SJSA1 (cell line): ENCODE results near the gene ACAD8. TPM values are rescaled to one million over a fixed set of nuclear protein-coding genes. Genes with fewer than 3 reads are reported as not detected.

Source experiments
- DNase-seq, 2 experiments: peaks; one replicate each; pipeline ENCODE4 v3.0.0-alpha.2; 2015 to 2020; ENCODE audit warnings: low spot score in 2 of 2, low read depth in 1 of 2
- H3K27ac ChIP-seq: fragments of 250-450 bp; sonication (Bioruptor Pico); 2 replicates; pipeline ENCODE4 v1.5.1; 2020; ENCODE audit warnings: mild to moderate bottlenecking, moderate library complexity
- H3K27me3 ChIP-seq: fragments of 250-450 bp; sonication (Bioruptor Pico); replicated peaks from 2 replicates; pipeline ENCODE4 v1.5.1; 2020; ENCODE audit warnings: mild to moderate bottlenecking, moderate library complexity
- H3K36me3 ChIP-seq: fragments of 250-450 bp; sonication (Bioruptor Pico); 2 replicates; pipeline ENCODE4 v1.5.1; 2020; ENCODE audit warnings: mild to moderate bottlenecking
- H3K4me1 ChIP-seq: fragments of 250-450 bp; sonication (Bioruptor Pico); replicated peaks from 2 replicates; pipeline ENCODE4 v1.6.1; 2021; ENCODE audit warnings: mild to moderate bottlenecking
- H3K4me3 ChIP-seq: fragments of 250-450 bp; sonication (Bioruptor Pico); 2 replicates; pipeline ENCODE4 v1.5.1; 2020; ENCODE audit warnings: mild to moderate bottlenecking
- H3K9me3 ChIP-seq: fragments of 250-450 bp; sonication (Bioruptor Pico); replicated peaks from 2 replicates; pipeline ENCODE4 v1.5.1; 2020; ENCODE audit warnings: mild to moderate bottlenecking
- total RNA-seq: library from RNA; depleted of rRNA; stranded (reverse); fragments of >200 nt; shearing (Covaris generic); gene quantifications from 2 replicates; pipeline ENCODE4 v1.2.3, GENCODE V29; 2014; rRNA removed

ACAD8 gene
- 7.9 and 11.3 TPM in 2 replicates for total RNA-seq

- Histone ChIP-seq H3K4me3 (peak within 1 kb of the TSS; percentile 78), H3K36me3 (peaks cover 6% of the 10 kb centered on the region), H3K4me1 (peaks cover 9% of the 10 kb centered on the region; the same call in 1 of the 2 replicates), H3K27me3 (no peaks in the 10 kb centered on the region), H3K9me3 (no peaks in the 10 kb centered on the region), H3K27ac (no peak within 1 kb of the TSS)
- peak; percentile 71 to 91 for DNase-seq
Measured at GRCh38 chr11:134253188-134253993, at the start of gene ACAD8, which contains the start of gene THYN1. ACAD8 (plus strand) TSS chr11:134253568; CDS start chr11:134253601, 33 bp downstream. THYN1 (minus strand) TSS chr11:134253352; CDS start chr11:134252882, 470 bp downstream.

- Histone ChIP-seq H3K9me3 (no peaks in the 10 kb centered on the region), H3K4me1 (no peaks in the 10 kb centered on the region), H3K27ac (no peak overlapping the region), H3K36me3 (peaks cover 19% of the 10 kb centered on the region), H3K27me3 (no peaks in the 10 kb centered on the region), H3K4me3 (no peak overlapping the region)
- no peak for DNase-seq
Measured at GRCh38 chr11:134205729-134206128, 47.6 kb upstream of the ACAD8 start.

- Histone ChIP-seq H3K36me3 (peaks cover 23% of the 10 kb centered on the region), H3K4me1 (no peaks in the 10 kb centered on the region), H3K27ac (no peak overlapping the region), H3K27me3 (no peaks in the 10 kb centered on the region), H3K9me3 (no peaks in the 10 kb centered on the region), H3K4me3 (no peak overlapping the region)
- no peak for DNase-seq
Measured at GRCh38 chr11:134206185-134206584, 47.2 kb upstream of the ACAD8 start.

GRCh38 chr11:134207538-134208239, 45.7 kb upstream of the ACAD8 start:
- H3K27me3 ChIP-seq = no peaks in the 10 kb centered on the region
- H3K9me3 ChIP-seq = no peaks in the 10 kb centered on the region
- no peak overlapping the region for H3K4me3 ChIP-seq
- H3K36me3 ChIP-seq = peaks cover 27% of the 10 kb centered on the region
- peak; percentile 4 to 40 for DNase-seq
- H3K27ac ChIP-seq = no peak overlapping the region
- H3K4me1 ChIP-seq = no peaks in the 10 kb centered on the region

- Histone ChIP-seq H3K4me1 (no peaks in the 10 kb centered on the region), H3K27me3 (no peaks in the 10 kb centered on the region), H3K27ac (no peak overlapping the region), H3K36me3 (peaks cover 20% of the 10 kb centered on the region), H3K9me3 (no peaks in the 10 kb centered on the region), H3K4me3 (no peak overlapping the region)
- DNase-seq = no peak
Measured at GRCh38 chr11:134215836-134216235, 37.5 kb upstream of the ACAD8 start.

GRCh38 chr11:134216816-134217215, 36.6 kb upstream of the ACAD8 start:
- H3K36me3 ChIP-seq = peaks cover 17% of the 10 kb centered on the region
- no peak for DNase-seq
- no peaks in the 10 kb centered on the region for H3K9me3 ChIP-seq
- H3K4me3 ChIP-seq = no peak overlapping the region
- H3K27ac ChIP-seq = no peak overlapping the region
- no peaks in the 10 kb centered on the region for H3K4me1 ChIP-seq
- no peaks in the 10 kb centered on the region for H3K27me3 ChIP-seq

- H3K27me3 ChIP-seq = no peaks in the 10 kb centered on the region
- DNase-seq = peak in 1 of 2 experiments; percentile 3
- H3K4me1 ChIP-seq = no peaks in the 10 kb centered on the region
- H3K36me3 ChIP-seq = peaks cover 15% of the 10 kb centered on the region
- peak overlapping the region; percentile 89 for H3K4me3 ChIP-seq
- H3K27ac ChIP-seq = 0 out of 2 replicates have a peak overlapping the region, but pooled peaks have one; percentile 69
- no peaks in the 10 kb centered on the region for H3K9me3 ChIP-seq
Measured at GRCh38 chr11:134223121-134223520, 30.2 kb upstream of the ACAD8 start.

GRCh38 chr11:134223836-134224709, 29.3 kb upstream of the ACAD8 start, which contains the start of the genes NCAPD3 and VPS26B:
NCAPD3 (minus strand) TSS chr11:134223967; CDS start chr11:134223926, 41 bp downstream.
VPS26B (plus strand) TSS chr11:134224671; CDS start chr11:134225123, 452 bp downstream.
- peak; percentile 86 to 89 for DNase-seq
- Histone ChIP-seq H3K27ac (peak within 1 kb of the TSS; percentile 69), H3K36me3 (peaks cover 11% of the 10 kb centered on the region), H3K4me1 (no peaks in the 10 kb centered on the region), H3K27me3 (no peaks in the 10 kb centered on the region), H3K4me3 (peak within 1 kb of the TSS; percentile 89), H3K9me3 (no peaks in the 10 kb centered on the region)

- H3K27me3 ChIP-seq = no peaks in the 10 kb centered on the region
- no peaks in the 10 kb centered on the region for H3K4me1 ChIP-seq
- H3K36me3 ChIP-seq = peaks cover 10% of the 10 kb centered on the region; the same call in 1 of the 2 replicates
- DNase-seq = peak; percentile 20 to 44
- peak overlapping the region; percentile 89 for H3K4me3 ChIP-seq
- no peak overlapping the region for H3K27ac ChIP-seq
- H3K9me3 ChIP-seq = no peaks in the 10 kb centered on the region
Measured at GRCh38 chr11:134224710-134225664, 28.4 kb upstream of the ACAD8 start.

- Histone ChIP-seq H3K27me3 (no peaks in the 10 kb centered on the region), H3K9me3 (no peaks in the 10 kb centered on the region), H3K4me1 (no peaks in the 10 kb centered on the region), H3K27ac (no peak overlapping the region), H3K4me3 (no peak overlapping the region), H3K36me3 (peaks cover 6% of the 10 kb centered on the region; the same call in 1 of the 2 replicates)
- no peak for DNase-seq
Measured at GRCh38 chr11:134226806-134227325, 26.5 kb upstream of the ACAD8 start.

- Histone ChIP-seq H3K4me3 (no peak overlapping the region), H3K4me1 (no peaks in the 10 kb centered on the region), H3K36me3 (no peaks in the 10 kb centered on the region), H3K27ac (no peak overlapping the region), H3K9me3 (no peaks in the 10 kb centered on the region), H3K27me3 (no peaks in the 10 kb centered on the region)
- DNase-seq = no peak
Measured at GRCh38 chr11:134228625-134229024, 24.7 kb upstream of the ACAD8 start.

GRCh38 chr11:134229126-134229790, 24.1 kb upstream of the ACAD8 start:
- DNase-seq = no peak

More at GRCh38 chr11:134229126-134229790, 24.1 kb upstream of the ACAD8 start:
- no peak overlapping the region for H3K4me3 ChIP-seq
- no peaks in the 10 kb centered on the region for H3K4me1 ChIP-seq
- H3K27ac ChIP-seq = no peak overlapping the region
- no peaks in the 10 kb centered on the region for H3K36me3 ChIP-seq
- H3K9me3 ChIP-seq = no peaks in the 10 kb centered on the region
- H3K27me3 ChIP-seq = no peaks in the 10 kb centered on the region
